Activated CD4-positive, alpha-beta T cell treated with anti-CD3 and anti-CD28 coated beads, Interleukin-2, amount 10 ng/mL, durations not matched to agents 24 days and 14 days (primary cell): ENCODE data around the gene PARP9. TPM values are rescaled to one million over a fixed set of nuclear protein-coding genes. Genes with fewer than 3 reads are reported as not detected.
A peak's percentile ranks its signal among the peaks of the same experiment; 100 is the strongest.
"Not testable (repeated sequence)": the region's sequence is repeated elsewhere in the genome, so short reads cannot be mapped to it uniquely, and the experiment has no call there.

Experiments
- DNase-seq: peaks from one replicate; pipeline ENCODE4 v3.0.0; 2022
- H3K27ac Mint-ChIP-seq: one replicate; pipeline ENCODE4 v1.8.0; 2022; ENCODE audit warnings: mild to moderate bottlenecking, mixed read lengths
- H3K27me3 Mint-ChIP-seq: one replicate; pipeline ENCODE4 v1.8.0; 2022; ENCODE audit warnings: mixed read lengths
- H3K36me3 Mint-ChIP-seq: one replicate; pipeline ENCODE4 v1.8.0; 2022; ENCODE audit warnings: low read depth, mild to moderate bottlenecking, mixed read lengths
- H3K4me1 Mint-ChIP-seq: one replicate; pipeline ENCODE4 v1.8.0; 2021; ENCODE audit warnings: mixed read lengths
- H3K4me3 Mint-ChIP-seq: one replicate; pipeline ENCODE4 v1.8.0; 2022; ENCODE audit warnings: mild to moderate bottlenecking, moderate library complexity, mixed read lengths
- H3K9me3 Mint-ChIP-seq: one replicate; pipeline ENCODE4 v1.8.0; 2021; ENCODE audit warnings: mixed read lengths
- intact Hi-C: fragments of 100-400 bp; cut with micrococcal nuclease; formaldehyde crosslinking; loops from one replicate; pipeline ENCODE4 v1.15.1; 2023
- total RNA-seq: library from RNA; stranded (reverse); gene quantifications from 2 replicates; pipeline ENCODE4 v1.2.3, GENCODE V29; 2022

PARP9 gene
- total RNA-seq, 1 donor from 2014 or later: 45.7 TPM

DNA sequence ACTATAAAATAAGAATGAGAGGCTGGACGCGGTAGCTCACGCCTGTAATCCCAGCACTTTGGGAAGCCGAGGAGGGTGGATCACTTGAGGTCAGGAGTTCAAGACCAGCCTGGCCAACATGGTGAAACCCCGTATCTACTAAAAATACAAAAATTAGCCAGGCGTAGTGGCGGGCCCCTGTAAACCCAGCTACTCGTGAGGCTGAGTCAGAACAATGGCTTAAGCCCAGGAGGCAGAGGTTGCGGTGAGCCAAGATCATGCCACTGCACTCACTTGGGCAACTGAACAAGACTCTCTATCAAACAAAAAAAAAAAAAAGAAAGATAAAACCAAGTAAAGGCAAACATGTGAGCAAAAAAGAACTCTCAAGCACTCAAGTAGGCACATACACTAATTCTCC lies 55.2 kb downstream of the PARP9 start:
- H3K27ac Mint-ChIP-seq, H3K9me3 Mint-ChIP-seq, H3K4me3 Mint-ChIP-seq, intact Hi-C loops, DNase-seq, H3K27me3 Mint-ChIP-seq: not testable (repeated sequence)
- Mint-ChIP-seq H3K4me1 (peaks cover 38% of the 10 kb centered on the region), H3K36me3 (peaks cover 33% of the 10 kb centered on the region)

DNA sequence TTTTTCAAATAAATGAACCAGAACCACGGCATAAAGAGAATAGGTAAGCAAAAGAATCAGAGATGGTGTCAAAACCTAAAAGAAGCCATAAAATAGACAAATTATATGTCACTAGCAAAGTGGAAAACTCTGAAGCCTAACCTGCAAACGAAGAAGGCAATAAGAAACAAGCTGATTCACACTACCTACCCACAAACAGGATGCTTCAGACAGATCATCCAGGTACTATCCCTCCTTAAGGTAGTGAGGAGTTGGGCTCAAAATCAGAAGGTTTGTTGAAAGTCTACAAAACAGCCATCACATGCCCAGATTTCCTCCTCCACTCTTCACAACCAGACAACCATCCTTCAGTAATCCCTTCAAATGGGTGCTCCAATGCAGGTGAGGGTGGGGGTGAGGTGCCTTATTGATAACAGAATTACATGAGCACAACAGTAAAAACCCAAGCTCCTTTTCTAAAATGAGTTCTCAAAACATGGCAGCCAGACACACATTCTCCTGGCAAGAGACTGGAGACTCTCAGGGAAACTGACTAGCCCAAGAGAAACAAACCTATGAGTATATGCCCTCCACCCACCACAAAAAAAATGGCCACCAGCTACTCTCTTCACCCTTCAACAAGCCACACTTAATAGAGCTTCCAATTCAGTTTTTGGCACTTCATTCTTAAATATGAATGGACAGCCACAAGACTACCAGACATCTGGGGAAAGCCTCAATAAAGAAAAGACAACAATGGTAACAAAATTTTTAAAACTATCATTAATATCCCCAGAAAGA lies 55.8 kb downstream of the PARP9 start:
- Mint-ChIP-seq H3K27me3 (no peaks in the 10 kb centered on the region), H3K36me3 (peaks cover 31% of the 10 kb centered on the region), H3K4me3 (no peak overlapping the region), H3K27ac (no peak overlapping the region), H3K4me1 (peaks cover 40% of the 10 kb centered on the region), H3K9me3 (no peaks in the 10 kb centered on the region)
- no peak for DNase-seq
- intact Hi-C loops: no loop called here

DNA sequence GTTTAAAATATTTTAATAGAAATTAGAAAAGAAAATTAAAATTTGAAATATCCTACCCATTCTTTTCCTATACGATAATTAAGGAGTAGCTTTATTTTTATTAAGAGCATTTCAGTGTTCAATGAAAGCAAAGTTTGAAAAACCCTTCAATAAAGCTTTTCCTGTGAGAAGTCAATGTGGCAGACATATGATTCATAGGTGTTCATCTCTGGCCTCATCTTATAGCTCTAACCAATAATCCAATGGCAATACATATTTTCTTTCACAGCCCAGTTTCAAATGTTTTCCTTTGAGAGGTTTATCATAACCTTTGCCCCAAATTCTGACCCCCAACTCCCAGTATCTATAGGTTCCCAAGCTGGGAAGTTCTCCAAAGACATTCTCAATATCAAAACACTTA lies 57.6 kb downstream of the PARP9 start:
- intact Hi-C loops: loop anchor here (1.0 kb wide), 1 partner anchor 9 kb away; no protein-coding TSS in a partner anchor

DNA sequence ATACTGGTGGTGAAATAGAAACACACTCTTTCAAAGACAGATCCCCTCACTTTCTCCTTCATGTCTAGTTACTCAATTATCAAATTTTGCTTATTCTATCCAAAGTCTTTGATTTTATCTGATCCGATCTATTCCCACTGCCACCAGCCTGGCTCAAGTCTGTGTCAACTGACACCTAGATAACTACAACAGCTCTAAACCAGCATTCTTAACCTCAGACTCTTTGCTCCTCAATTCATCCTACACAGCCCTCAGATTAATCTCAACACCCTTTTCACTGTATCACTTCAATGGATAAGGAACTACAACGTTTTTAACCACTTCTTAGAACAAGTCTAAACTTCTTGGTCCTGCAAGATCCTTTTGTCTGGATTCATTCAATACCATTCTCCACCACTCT lies 58.4 kb downstream of the PARP9 start:
- Mint-ChIP-seq H3K27ac (no peak overlapping the region), H3K36me3 (peaks cover 20% of the 10 kb centered on the region), H3K9me3 (no peaks in the 10 kb centered on the region), H3K4me3 (no peak overlapping the region), H3K4me1 (peaks cover 30% of the 10 kb centered on the region), H3K27me3 (no peaks in the 10 kb centered on the region)
- intact Hi-C loops: loop anchor here (1.0 kb wide), 1 partner anchor 8 kb away; no protein-coding TSS in a partner anchor
- no peak for DNase-seq

More for the DNA sequence above, 57.6 kb downstream of the PARP9 start:
- H3K9me3 Mint-ChIP-seq: no peaks in the 10 kb centered on the region
- peak overlapping the region; percentile 32 for H3K27ac Mint-ChIP-seq
- no peak for DNase-seq
- H3K27me3 Mint-ChIP-seq: no peaks in the 10 kb centered on the region
- H3K4me3 Mint-ChIP-seq: no peak overlapping the region
- peaks cover 24% of the 10 kb centered on the region for H3K36me3 Mint-ChIP-seq
- peaks cover 36% of the 10 kb centered on the region for H3K4me1 Mint-ChIP-seq

DNA sequence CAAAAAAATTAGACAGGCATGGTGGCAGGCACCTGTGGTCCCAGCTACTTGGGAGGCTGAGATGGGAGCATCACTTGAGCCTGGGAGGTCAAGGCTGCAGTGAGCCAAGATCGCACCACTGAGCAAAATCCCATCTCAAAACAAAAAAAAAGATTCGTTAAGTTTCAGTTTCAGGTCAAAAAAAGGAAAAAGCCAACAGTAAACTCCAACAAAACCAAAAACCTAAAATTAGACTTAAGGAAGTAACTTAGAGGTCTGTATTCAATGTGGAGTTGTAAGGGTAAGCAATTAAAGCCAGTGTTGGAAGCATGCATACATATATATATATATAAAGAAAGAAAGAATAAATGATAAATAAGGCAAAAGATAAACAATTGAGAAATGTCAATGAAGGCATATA lies 61.2 kb downstream of the PARP9 start:
- H3K4me3 Mint-ChIP-seq: no peak overlapping the region

DNA sequence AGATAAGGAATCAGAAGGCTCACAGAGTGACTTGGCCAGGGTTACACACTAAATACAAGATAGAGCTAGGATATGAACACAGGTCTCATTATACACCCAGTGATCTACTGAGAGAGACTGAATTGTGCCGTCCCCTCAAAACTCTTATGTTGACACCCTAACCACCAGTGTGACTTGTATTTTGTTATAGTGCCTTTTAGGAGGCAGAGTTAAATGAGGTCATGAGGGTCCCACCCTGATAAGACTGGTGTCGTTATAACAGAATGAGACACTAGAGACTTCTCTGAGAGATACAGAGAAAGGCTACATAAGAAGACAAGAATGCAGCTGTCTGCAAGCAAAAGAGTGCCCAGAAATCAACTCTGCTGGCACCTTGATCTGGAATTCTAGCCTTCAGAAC lies 62.0 kb downstream of the PARP9 start:
- Mint-ChIP-seq H3K27ac (no peak overlapping the region), H3K4me3 (no peak overlapping the region), H3K27me3 (no peaks in the 10 kb centered on the region), H3K36me3 (peaks cover 19% of the 10 kb centered on the region), H3K4me1 (peaks cover 37% of the 10 kb centered on the region), H3K9me3 (no peaks in the 10 kb centered on the region)
- intact Hi-C loops: no loop called here
- peak; percentile 33 for DNase-seq

More for the DNA sequence above, 61.2 kb downstream of the PARP9 start:
- H3K9me3 Mint-ChIP-seq: no peaks in the 10 kb centered on the region
- intact Hi-C loops: no loop called here
- no peaks in the 10 kb centered on the region for H3K27me3 Mint-ChIP-seq
- no peak for DNase-seq
- no peak overlapping the region for H3K27ac Mint-ChIP-seq
- H3K36me3 Mint-ChIP-seq: peaks cover 17% of the 10 kb centered on the region
- H3K4me1 Mint-ChIP-seq: peaks cover 34% of the 10 kb centered on the region

DNA sequence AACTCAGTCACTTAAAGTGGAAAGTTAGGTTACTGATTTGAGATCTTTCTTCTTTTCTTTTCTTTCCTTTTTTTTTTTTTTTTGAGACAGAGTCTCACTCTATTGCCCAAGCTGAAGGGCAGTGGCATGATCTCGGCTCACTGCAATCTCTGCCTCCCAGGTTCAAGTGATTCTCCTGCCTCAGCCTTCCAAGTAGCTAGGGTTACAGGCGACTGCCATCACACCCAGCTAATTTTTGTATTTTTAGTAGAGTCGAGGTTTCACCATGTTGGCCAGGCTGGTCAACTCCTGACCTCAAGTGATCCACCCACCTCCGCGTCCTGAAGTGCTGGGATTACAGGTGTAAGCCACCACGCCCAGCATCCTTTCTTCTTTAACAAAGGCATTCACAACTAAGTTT lies 63.1 kb downstream of the PARP9 start:
- DNase-seq: peak; percentile 34
- intact Hi-C loops, H3K27me3 Mint-ChIP-seq, H3K4me3 Mint-ChIP-seq, H3K9me3 Mint-ChIP-seq, H3K27ac Mint-ChIP-seq: not testable (repeated sequence)
- peaks cover 27% of the 10 kb centered on the region for H3K36me3 Mint-ChIP-seq
- peaks cover 35% of the 10 kb centered on the region for H3K4me1 Mint-ChIP-seq

DNA sequence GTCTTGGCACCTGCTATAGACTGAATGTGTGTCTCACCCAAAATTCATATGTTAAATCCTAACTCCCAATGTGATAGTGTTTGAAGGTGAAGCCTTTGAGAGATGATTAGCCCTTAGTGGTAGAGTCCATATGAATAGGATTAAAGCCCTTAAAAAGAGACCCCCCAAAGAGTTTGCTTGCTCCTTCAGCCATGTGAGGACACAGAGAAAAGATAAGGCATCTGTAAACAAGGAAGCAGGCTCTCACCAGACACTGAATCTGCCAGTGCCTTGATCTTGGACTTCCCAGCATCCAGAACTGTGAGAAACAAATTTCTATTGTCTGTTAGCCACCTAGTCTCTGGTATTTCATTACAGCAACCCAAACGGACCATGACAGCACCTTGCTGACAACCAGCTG lies 65.9 kb downstream of the PARP9 start:
- H3K9me3 Mint-ChIP-seq: no peaks in the 10 kb centered on the region
- no peaks in the 10 kb centered on the region for H3K27me3 Mint-ChIP-seq
- H3K27ac Mint-ChIP-seq: no peak overlapping the region
- peaks cover 32% of the 10 kb centered on the region for H3K36me3 Mint-ChIP-seq
- H3K4me1 Mint-ChIP-seq: peaks cover 28% of the 10 kb centered on the region
- intact Hi-C loops: no loop called here
- DNase-seq: no peak
- H3K4me3 Mint-ChIP-seq: no peak overlapping the region

DNA sequence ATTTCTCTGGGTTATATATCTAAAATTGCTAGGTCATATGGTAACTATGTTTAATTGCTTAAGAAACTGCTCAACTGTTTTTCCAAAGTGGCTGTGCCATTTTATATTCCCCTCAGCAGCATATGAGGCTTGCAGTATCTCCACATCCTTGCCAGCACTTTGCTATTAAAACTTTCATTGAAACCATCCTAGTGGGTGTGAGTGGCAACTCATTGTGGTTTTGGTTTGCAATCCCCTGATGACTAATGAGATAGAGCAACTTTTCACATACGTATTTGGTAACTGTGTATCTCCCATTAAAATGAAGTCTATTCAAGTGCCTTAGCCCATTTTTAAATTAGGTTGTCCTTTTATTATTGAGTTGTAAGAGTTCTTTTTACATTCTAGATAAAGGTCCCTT lies 66.7 kb downstream of the PARP9 start:
- DNase-seq: peak; percentile 67
- H3K27me3 Mint-ChIP-seq: no peaks in the 10 kb centered on the region
- H3K27ac Mint-ChIP-seq: peak overlapping the region; percentile 15
- no peak overlapping the region for H3K4me3 Mint-ChIP-seq
- intact Hi-C loops: loop anchor here (1.0 kb wide), 4 partner anchors 9 to 37 kb away; partner anchors contain the start of gene KPNA1
- H3K4me1 Mint-ChIP-seq: peaks cover 29% of the 10 kb centered on the region
- H3K9me3 Mint-ChIP-seq: no peaks in the 10 kb centered on the region
- H3K36me3 Mint-ChIP-seq: peaks cover 38% of the 10 kb centered on the region

DNA sequence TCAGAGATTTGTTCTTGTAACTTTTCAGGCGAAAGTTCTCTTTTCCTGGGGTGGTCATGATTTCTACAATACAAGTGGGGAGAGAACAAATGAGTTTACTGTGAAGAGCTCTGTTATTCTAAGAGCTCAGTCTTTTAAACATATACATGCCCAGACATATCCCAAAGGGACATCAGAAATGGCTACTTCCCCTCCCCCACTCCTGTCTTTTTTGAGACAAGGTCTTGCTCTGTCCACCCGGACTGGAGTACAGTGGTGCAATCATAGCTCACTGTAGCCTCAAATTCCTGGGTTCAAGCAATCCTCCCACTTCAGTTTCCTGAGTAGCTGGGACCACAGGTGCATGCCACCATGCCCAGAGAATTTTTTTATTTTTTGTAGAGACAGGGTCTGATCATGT lies 67.6 kb downstream of the PARP9 start:
- Mint-ChIP-seq H3K27ac (no peak overlapping the region), H3K4me1 (peaks cover 24% of the 10 kb centered on the region), H3K9me3 (no peaks in the 10 kb centered on the region), H3K27me3 (no peaks in the 10 kb centered on the region), H3K4me3 (no peak overlapping the region), H3K36me3 (peaks cover 43% of the 10 kb centered on the region)
- intact Hi-C loops: no loop called here
- no peak for DNase-seq

DNA sequence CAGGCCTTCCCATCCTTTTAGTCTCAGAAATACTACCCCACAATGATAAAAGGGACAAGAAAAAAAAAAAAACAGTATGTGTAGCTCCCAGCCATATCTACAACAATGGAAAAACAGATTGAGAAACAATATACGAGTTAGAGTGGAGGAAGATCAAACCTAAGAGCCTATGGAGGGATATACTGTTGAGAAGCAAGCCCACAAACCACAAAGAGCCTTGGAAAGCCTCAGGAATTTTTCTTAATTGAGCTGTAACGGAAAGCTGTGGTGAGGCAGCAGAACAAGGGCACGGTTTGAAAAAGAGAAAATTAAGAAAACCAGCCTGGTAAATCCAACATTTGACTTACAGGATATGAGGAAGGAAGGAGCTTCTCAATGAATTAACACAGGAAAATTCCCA lies 70.8 kb downstream of the PARP9 start:
- H3K4me3 Mint-ChIP-seq: no peak overlapping the region
- no peak for DNase-seq
- intact Hi-C loops: no loop called here
- H3K27ac Mint-ChIP-seq: no peak overlapping the region
- no peaks in the 10 kb centered on the region for H3K9me3 Mint-ChIP-seq
- H3K36me3 Mint-ChIP-seq: peaks cover 40% of the 10 kb centered on the region
- peaks cover 26% of the 10 kb centered on the region for H3K4me1 Mint-ChIP-seq
- H3K27me3 Mint-ChIP-seq: no peaks in the 10 kb centered on the region

DNA sequence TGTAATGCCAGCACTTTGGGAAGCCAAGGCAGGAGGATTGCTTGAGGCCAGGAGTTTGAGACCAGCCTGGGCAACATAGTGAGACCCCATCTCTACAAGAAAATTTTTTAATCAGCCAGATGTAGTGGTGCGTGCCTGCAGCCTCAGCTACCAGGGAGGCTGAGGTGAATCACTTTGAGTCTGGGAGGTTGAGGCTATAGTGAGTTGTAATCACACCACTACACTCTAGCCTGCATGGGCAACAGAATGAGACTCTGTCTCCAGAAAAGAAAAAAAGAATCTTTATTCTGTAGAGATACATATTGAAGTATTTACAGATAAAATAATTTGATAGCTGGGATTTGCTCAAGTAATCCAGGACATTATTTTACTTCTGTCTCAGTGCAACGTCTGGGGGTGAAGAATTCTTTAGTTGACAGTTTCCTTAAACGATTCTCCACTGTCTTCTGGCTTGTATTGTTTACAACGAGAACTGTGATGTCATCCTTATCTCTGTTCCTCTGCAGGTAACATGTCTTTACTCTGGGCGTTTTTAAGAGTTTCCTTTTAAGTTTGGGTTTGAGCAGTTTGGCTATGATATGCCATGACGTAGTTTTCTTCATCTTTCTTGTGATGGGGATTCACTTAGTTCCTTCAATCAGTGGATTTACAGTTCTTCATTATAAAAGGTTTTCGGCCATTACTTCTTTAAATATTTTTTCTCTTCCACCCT lies 75.7 kb downstream of the PARP9 start:
- Mint-ChIP-seq H3K27ac (peak overlapping the region; percentile 0), H3K36me3 (peaks cover 30% of the 10 kb centered on the region), H3K4me3 (no peak overlapping the region), H3K4me1 (peaks cover 24% of the 10 kb centered on the region), H3K9me3 (no peaks in the 10 kb centered on the region), H3K27me3 (no peaks in the 10 kb centered on the region)
- intact Hi-C loops: no loop called here
- no peak for DNase-seq

DNA sequence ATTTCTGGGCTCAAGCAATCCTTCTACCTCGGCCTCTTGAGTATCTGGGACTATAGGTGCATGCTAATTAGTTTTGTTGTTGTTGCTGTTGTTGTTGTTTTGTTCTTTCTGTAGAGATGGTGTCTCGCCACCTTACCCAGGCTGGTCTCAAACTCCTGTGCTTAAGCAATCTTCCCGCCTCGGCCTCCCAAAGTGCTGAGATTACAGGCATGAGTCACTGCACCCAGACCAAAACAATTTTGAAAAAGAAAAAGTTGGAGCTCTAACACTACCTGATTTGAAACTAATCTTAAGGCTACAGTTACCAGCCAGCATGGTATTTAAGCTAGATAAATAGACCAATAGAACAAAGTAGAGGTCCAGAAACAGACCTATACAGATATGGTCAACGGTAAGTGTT lies 79.1 kb downstream of the PARP9 start:
- H3K4me1 Mint-ChIP-seq: peaks cover 41% of the 10 kb centered on the region

DNA sequence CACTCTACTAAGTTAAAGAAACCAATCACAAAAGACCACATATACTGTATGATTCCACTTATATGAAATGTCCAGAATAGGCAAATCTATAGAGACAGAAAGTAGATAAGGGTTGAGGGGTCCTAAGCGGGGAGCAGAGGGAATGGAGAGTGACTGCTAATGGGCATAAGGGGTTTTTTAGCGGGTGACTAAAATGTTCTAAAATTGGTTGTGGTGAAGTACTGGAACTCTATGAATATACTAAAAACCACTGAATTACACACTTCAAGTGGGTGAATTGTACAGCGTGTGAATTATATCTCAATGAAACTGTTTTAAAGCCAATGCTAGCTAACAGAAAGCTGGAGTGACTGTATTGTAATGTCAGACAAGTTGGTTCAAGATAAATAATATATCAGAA lies 82.7 kb downstream of the PARP9 start:
- Mint-ChIP-seq H3K4me3 (no peak overlapping the region), H3K27ac (no peak overlapping the region), H3K27me3 (no peaks in the 10 kb centered on the region), H3K4me1 (peaks cover 30% of the 10 kb centered on the region), H3K36me3 (peaks cover 17% of the 10 kb centered on the region), H3K9me3 (no peaks in the 10 kb centered on the region)
- no peak for DNase-seq
- intact Hi-C loops: loop anchor here (5.0 kb wide), 1 partner anchor 379 kb away; no protein-coding TSS in a partner anchor

More for the DNA sequence above, 79.1 kb downstream of the PARP9 start:
- H3K4me3 Mint-ChIP-seq: no peak overlapping the region
- peaks cover 23% of the 10 kb centered on the region for H3K36me3 Mint-ChIP-seq
- H3K27me3 Mint-ChIP-seq: no peaks in the 10 kb centered on the region
- H3K9me3 Mint-ChIP-seq: no peaks in the 10 kb centered on the region
- intact Hi-C loops: loop anchor here (5.0 kb wide), 1 partner anchor 383 kb away; no protein-coding TSS in a partner anchor
- no peak for DNase-seq
- H3K27ac Mint-ChIP-seq: peak overlapping the region; percentile 54
